Esophagus muscularis mucosa (tissue), 3 donors: Measurements from ENCODE around the gene PCDH19.

ENCODE experiments used
- POLR2A ChIP-seq: fragments of 450-650 bp; IDR thresholded peaks from one replicate; pipeline ENCODE4 v1.6.1; 2017; ENCODE audit warnings: antibody characterized with exemption, moderate library complexity, mild to moderate bottlenecking, low read depth
- POLR2AphosphoS5 ChIP-seq, 2 donors: sonication (generic); formaldehyde crosslinking; IDR thresholded peaks; one replicate each; pipeline ENCODE4 v1.6.1; 2017; ENCODE audit warnings: antibody characterized with exemption in 2 of 2
- TF ChIP-seq, protein P1 (sequence below), 3 experiments: fragments of 200-600 bp in 2 of 3; fragments of 450-650 bp in 1 of 3; sonication (generic) in 2 of 3; IDR thresholded peaks; one replicate each; pipeline ENCODE4 v1.5.1; 2017 to 2019; ENCODE audit warnings: antibody characterized with exemption in 3 of 3, mild to moderate bottlenecking in 2 of 3, moderate library complexity in 1 of 3

- TF ChIP-seq, protein P1, sequence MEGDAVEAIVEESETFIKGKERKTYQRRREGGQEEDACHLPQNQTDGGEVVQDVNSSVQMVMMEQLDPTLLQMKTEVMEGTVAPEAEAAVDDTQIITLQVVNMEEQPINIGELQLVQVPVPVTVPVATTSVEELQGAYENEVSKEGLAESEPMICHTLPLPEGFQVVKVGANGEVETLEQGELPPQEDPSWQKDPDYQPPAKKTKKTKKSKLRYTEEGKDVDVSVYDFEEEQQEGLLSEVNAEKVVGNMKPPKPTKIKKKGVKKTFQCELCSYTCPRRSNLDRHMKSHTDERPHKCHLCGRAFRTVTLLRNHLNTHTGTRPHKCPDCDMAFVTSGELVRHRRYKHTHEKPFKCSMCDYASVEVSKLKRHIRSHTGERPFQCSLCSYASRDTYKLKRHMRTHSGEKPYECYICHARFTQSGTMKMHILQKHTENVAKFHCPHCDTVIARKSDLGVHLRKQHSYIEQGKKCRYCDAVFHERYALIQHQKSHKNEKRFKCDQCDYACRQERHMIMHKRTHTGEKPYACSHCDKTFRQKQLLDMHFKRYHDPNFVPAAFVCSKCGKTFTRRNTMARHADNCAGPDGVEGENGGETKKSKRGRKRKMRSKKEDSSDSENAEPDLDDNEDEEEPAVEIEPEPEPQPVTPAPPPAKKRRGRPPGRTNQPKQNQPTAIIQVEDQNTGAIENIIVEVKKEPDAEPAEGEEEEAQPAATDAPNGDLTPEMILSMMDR (IDR thresholded peaks at IDR 0.05) = no peak
- TF ChIP-seq POLR2AphosphoS5 (IDR thresholded peaks at IDR 0.05) = no peak
- no peak for TF ChIP-seq POLR2A
Observed at GRCh38 chrX:100263650-100264049, 146.4 kb downstream of the PCDH19 start.
